HepG2 (cell line): Measurements from ENCODE around the gene DBNDD2. TPM values are rescaled to one million over a fixed set of nuclear protein-coding genes. Genes with fewer than 3 reads are reported as not detected.
A peak's percentile ranks its signal among the peaks of the same experiment; 100 is the strongest.

Source experiments
- ATAC-seq: fragments of 200-7000 bp; cut with Tn5 transposase; 3 replicates; pipeline ENCODE4 v1.9.1; 2020; ENCODE audit warnings: mild to moderate bottlenecking, moderate library complexity
- BruUV-seq: library from RNA; stranded (reverse); fragments of 400-500 nt; replicated peaks from 2 replicates; lab custom pipeline; 2021; lab: Mats Ljungman, UMichigan
- CTCF ChIA-PET: fragments of 300-600 bp; formaldehyde crosslinking; extraction: SDS; loops from one replicate; lab custom pipeline; 2021; ENCODE audit warnings: low total read pairs, inconsistent platforms, low intra/inter-chr PET ratio; lab: Yijun Ruan, JAX
- POLR2A ChIA-PET: fragments of 350-600 bp; sonication (Branson Sonifier 250); formaldehyde crosslinking; loops from one replicate; lab custom pipeline; 2020; ENCODE audit warnings: antibody characterized with exemption, inconsistent platforms; lab: Yijun Ruan, JAX
- DNase-seq: peaks from one replicate; pipeline ENCODE4 v3.0.0-alpha.2; 2015; ENCODE audit warnings: low spot score
- FAIRE-seq: peaks from 3 replicates; lab custom pipeline; 2011; peaks lifted over from hg19 to GRCh38; lab: Jason Lieb, UNC
- H2AFZ ChIP-seq: one replicate; pipeline ENCODE4 v1.6.1; 2011; ENCODE audit warnings: low read length, inconsistent platforms
- H3K27ac ChIP-seq: fragments of 300-600 bp; 3 replicates; pipeline ENCODE4 v1.8.0; 2011; ENCODE audit warnings: mixed run types, mild to moderate bottlenecking, mixed read lengths, low read length, inconsistent platforms; ENCODE audit not compliant: insufficient read depth; ENCODE audit errors: extremely low read length
- H3K27me3 ChIP-seq, 2 experiments: fragments of 200-600 bp in 1 of 2; 2 replicates in 1 of 2; 3 replicates in 1 of 2; pipeline versions ENCODE4 v1.6.0 to v1.8.0; 2011; ENCODE audit warnings: low read length in 2 of 2, mild to moderate bottlenecking in 2 of 2, moderate library complexity in 2 of 2, inconsistent platforms in 1 of 2; ENCODE audit not compliant: insufficient read depth in 2 of 2, control insufficient read depth in 1 of 2
- H3K36me3 ChIP-seq, 2 experiments: fragments of 200-600 bp in 1 of 2; replicated peaks in 1 of 2; 2 replicates in 1 of 2; 3 replicates in 1 of 2; pipeline versions ENCODE4 v1.5.1 to v1.8.0; 2011; ENCODE audit warnings: low read length in 2 of 2, inconsistent platforms in 1 of 2; ENCODE audit not compliant: insufficient read depth in 2 of 2, control insufficient read depth in 1 of 2
- H3K4me1 ChIP-seq: 2 replicates; pipeline ENCODE4 v1.5.1; 2012; ENCODE audit warnings: low read length, inconsistent platforms; ENCODE audit not compliant: insufficient read depth
- H3K4me2 ChIP-seq: 2 replicates; pipeline ENCODE4 v1.6.0; 2011; ENCODE audit warnings: low read depth, low read length, inconsistent platforms
- H3K4me3 ChIP-seq, 3 experiments: fragments of 200-600 bp in 1 of 3; sonication (generic), shearing (Covaris generic) in 1 of 3; replicated peaks in 1 of 3; 2 replicates each; pipeline ENCODE4 v1.5.1; 2011 to 2016; ENCODE audit warnings: low read length in 3 of 3, inconsistent platforms in 2 of 3, low read depth in 2 of 3, mild to moderate bottlenecking in 2 of 3, control low read depth in 1 of 3, mixed read lengths in 1 of 3; ENCODE audit not compliant: insufficient read depth in 1 of 3
- H3K79me2 ChIP-seq: one replicate; pipeline ENCODE4 v1.6.1; 2011; ENCODE audit warnings: low read length, inconsistent platforms; ENCODE audit not compliant: insufficient read depth
- H3K9ac ChIP-seq: 2 replicates; pipeline ENCODE4 v1.6.0; 2011; ENCODE audit warnings: mild to moderate bottlenecking, low read depth, low read length, inconsistent platforms; ENCODE audit not compliant: insufficient read depth
- H3K9me3 ChIP-seq: 2 replicates; pipeline ENCODE4 v1.5.1; 2012; ENCODE audit warnings: mild to moderate bottlenecking, low read length
- H4K20me1 ChIP-seq: 2 replicates; pipeline ENCODE4 v1.6.0; 2011; ENCODE audit warnings: inconsistent platforms, mild to moderate bottlenecking, low read length, moderate library complexity; ENCODE audit not compliant: insufficient read depth
- CBFB ChIP-seq: sonication (generic); formaldehyde crosslinking; IDR thresholded peaks from 2 replicates; pipeline ENCODE4 v1.4.0; 2020; ENCODE audit warnings: missing genetic modification reagents
- CREB1 ChIP-seq, 2 experiments: fragments of 450-650 bp in 1 of 2; IDR thresholded peaks; 2 replicates each; pipeline ENCODE4 v1.6.1; 2016 to 2017; ENCODE audit warnings: control low read depth in 1 of 2, mild to moderate bottlenecking in 1 of 2, missing compliant biosample characterization in 1 of 2, missing genetic modification characterization in 1 of 2
- CREM ChIP-seq, 2 experiments: sonication (generic) in 1 of 2; formaldehyde crosslinking in 1 of 2; IDR thresholded peaks; 2 replicates each; pipeline versions ENCODE4 v1.4.0 to v1.6.1; 2016 to 2020; ENCODE audit warnings: antibody characterized with exemption in 1 of 2, mild to moderate bottlenecking in 1 of 2, missing genetic modification reagents in 1 of 2
- GATA4 ChIP-seq: sonication (generic); IDR thresholded peaks from 2 replicates; pipeline ENCODE4 v1.6.1; 2016; ENCODE audit warnings: antibody characterized with exemption, low read depth, borderline replicate concordance
- MXI1 ChIP-seq: IDR thresholded peaks from 3 replicates; pipeline ENCODE4 v1.6.1; 2012; ENCODE audit warnings: low read depth, low read length, inconsistent platforms, borderline replicate concordance
- NR2F6 ChIP-seq, 2 experiments: IDR thresholded peaks; 2 replicates each; pipeline ENCODE4 v1.6.1; 2016; ENCODE audit warnings: antibody characterized with exemption in 1 of 2, mild to moderate bottlenecking in 1 of 2
- PHB2 ChIP-seq: fragments of 450-650 bp; IDR thresholded peaks from 2 replicates; pipeline ENCODE4 v1.6.1; 2018; ENCODE audit not compliant: partially characterized antibody
- RFXANK ChIP-seq: IDR thresholded peaks from 2 replicates; pipeline ENCODE4 v1.6.1; 2016
- SATB2 ChIP-seq: sonication (generic); formaldehyde crosslinking; IDR thresholded peaks from 2 replicates; pipeline ENCODE4 v1.5.0; 2020; ENCODE audit warnings: missing genetic modification reagents
- ZNF235 ChIP-seq: sonication (generic); formaldehyde crosslinking; IDR thresholded peaks from 2 replicates; pipeline ENCODE4 v1.8.1; 2023; ENCODE audit warnings: mild to moderate bottlenecking, missing genetic modification reagents, borderline replicate concordance
- ZNF558 ChIP-seq: sonication (generic); formaldehyde crosslinking; IDR thresholded peaks from 2 replicates; pipeline ENCODE4 v1.9.0; 2022; ENCODE audit warnings: mild to moderate bottlenecking, missing genetic modification reagents, borderline replicate concordance
- ZNF761 ChIP-seq: sonication (generic); formaldehyde crosslinking; conservative IDR thresholded peaks from 2 replicates; pipeline ENCODE4 v1.4.0; 2020; ENCODE audit warnings: mild to moderate bottlenecking, missing genetic modification reagents
- WGBS: methylation state at CpG from one replicate; pipeline ENCODE4 v1.1.6; 2017; ENCODE audit warnings: low lambda C conversion rate; 5-methylcytosine and 5-hydroxymethylcytosine counted together
- in situ Hi-C: cut with HindIII; loops from 2 replicates; pipeline ENCODE4 v1.10.0; 2017; ENCODE audit warnings: low pct_unique_long_range_greater_than_20kb; ENCODE audit not compliant: extremely low pct_ligation_motif_present
- intact Hi-C: fragments of 100-400 bp; cut with micrococcal nuclease; formaldehyde crosslinking; loops from one replicate; pipeline ENCODE4 v1.10.0; 2022; ENCODE audit not compliant: unreplicated experiment
- polyA plus RNA-seq, 8 experiments: library from polyadenylated mRNA; depleted of rRNA in 3 of 8; stranded (reverse) in 7 of 8; unstranded in 1 of 8; fragments of >200 nt; fragmentation: Illumina TruSeq in 4 of 8; extraction: Trizol in 4 of 8; gene quantifications; 2 replicates each; pipeline versions ENCODE4 v1.2.1 to v1.2.3, GENCODE V29; 2011 to 2016; ENCODE audit warnings: low read depth in 4 of 8, missing spikeins in 1 of 8, mixed read lengths in 1 of 8; ENCODE audit not compliant: insufficient read depth in 1 of 8
- total RNA-seq, 5 experiments: library from RNA; depleted of rRNA; stranded (reverse); fragments of >200 nt; fragmentation: Illumina TruSeq; extraction: Trizol; gene quantifications; 2 replicates each; pipeline ENCODE4 v1.2.3, GENCODE V29; 2016; ENCODE audit warnings: low read depth in 1 of 5
- TF ChIP-seq, protein P1 (sequence below): sonication (generic); formaldehyde crosslinking; IDR thresholded peaks from 2 replicates; pipeline ENCODE4 v1.5.0; 2020; ENCODE audit warnings: missing genetic modification reagents
- TF ChIP-seq, protein P2 (sequence below): sonication (generic); formaldehyde crosslinking; IDR thresholded peaks from 2 replicates; pipeline ENCODE4 v1.4.0; 2020; ENCODE audit warnings: missing genetic modification reagents

DBNDD2 gene
- total and polyA plus RNA-seq, 2 of the 13 experiments (the other 11 are each of a cell fraction or from before 2014, with no cell fraction given), result 16.7 to 47.6 TPM

DNA sequence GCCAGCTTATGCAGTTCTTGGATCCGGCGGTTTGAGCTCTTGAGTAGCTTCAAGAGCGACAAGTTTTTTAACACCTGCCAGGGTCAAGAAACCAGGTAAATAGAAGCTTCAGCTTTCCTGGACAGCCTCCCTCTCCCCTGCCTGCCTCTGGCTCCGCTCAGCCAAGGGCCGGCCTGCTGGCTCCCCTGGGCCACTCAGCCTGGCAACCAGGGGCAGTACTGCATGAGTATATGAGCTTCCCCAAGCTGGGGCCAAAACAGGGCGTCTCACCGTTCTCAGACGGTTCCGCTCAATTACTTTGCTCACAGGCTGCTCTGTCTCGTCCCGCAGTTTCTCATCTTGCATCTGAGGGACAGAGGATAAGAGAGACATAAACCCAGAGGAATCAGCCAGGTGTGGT is 30.8 kb upstream of the DBNDD2 start:
- ATAC-seq (no peak), DNase-seq (no peak), FAIRE-seq (no peak)
- POLR2A ChIA-PET, result interaction anchor here (1.0 to 5.5 kb wide), 2 partner anchors 14 to 60 kb away, joined by 4 to 51 read pairs; partner anchors contain the start of gene SYS1
- H3K36me3 ChIP-seq, result no peaks in the 10 kb centered on the region; a peak in 1 of 5 replicates
- no peaks in the 10 kb centered on the region for H4K20me1 ChIP-seq
- no peak for TF ChIP-seq MXI1
- TF ChIP-seq ZNF235 (CRISPR knock-in tag), result no peak
- no peak for TF ChIP-seq RFXANK (CRISPR knock-in tag)
- TF ChIP-seq GATA4, result no peak
- TF ChIP-seq CBFB (CRISPR knock-in tag), result no peak
- no peak for TF ChIP-seq SATB2 (CRISPR knock-in tag)
- TF ChIP-seq NR2F6 (IDR thresholded peaks at IDR 0.05), result no peak
- TF ChIP-seq NR2F6 (CRISPR knock-in tag; IDR thresholded peaks at IDR 0.05), result no peak
- no peak for TF ChIP-seq CREM (IDR thresholded peaks at IDR 0.05)
- no peak for TF ChIP-seq CREM (CRISPR knock-in tag; IDR thresholded peaks at IDR 0.05)
- TF ChIP-seq PHB2, result no peak
- no peaks in the 10 kb centered on the region for H3K27me3 ChIP-seq
- 88% methylated on average over 11 of the region's 11 CpGs for WGBS
- H3K27ac ChIP-seq, result no peak overlapping the region
- H3K9me3 ChIP-seq, result no peaks in the 10 kb centered on the region
- intact Hi-C loops (no loop called here), in situ Hi-C loops (no loop called here)
- no peak overlapping the region for H3K4me2 ChIP-seq
- H3K4me1 ChIP-seq, result peaks cover 8% of the 10 kb centered on the region
- CTCF ChIA-PET, result no interaction called here
- no peak overlapping the region for H3K4me3 ChIP-seq
- H3K79me2 ChIP-seq, result no peaks in the 10 kb centered on the region
- no peak overlapping the region for H2AFZ ChIP-seq
- BruUV-seq, result no TSS peak
- H3K9ac ChIP-seq, result no peak overlapping the region

DNA sequence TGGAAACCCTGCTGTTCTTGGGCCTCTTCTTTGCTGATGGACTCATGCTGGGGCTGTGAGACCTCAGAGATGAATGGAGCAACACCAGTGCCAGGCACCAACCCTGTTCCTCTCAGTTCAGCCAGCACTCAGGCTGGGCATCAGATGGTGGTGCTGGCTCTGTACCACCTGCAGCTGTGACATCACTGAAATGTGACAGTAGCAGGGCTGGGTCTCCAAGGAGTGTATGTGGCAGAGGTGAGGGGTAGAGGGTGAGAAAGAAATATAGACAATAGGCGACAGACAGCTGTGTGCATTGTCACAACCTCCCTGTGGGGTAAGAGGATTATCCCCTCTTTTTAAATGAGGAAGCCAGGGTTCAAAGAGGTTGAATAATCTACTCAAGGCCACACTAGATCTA is 29.9 kb upstream of the DBNDD2 start, which contains the start of gene TP53TG5:
TP53TG5 (minus strand) TSS at position 135 of the 400 bp plus-strand sequence; CDS start at position 46, 89 bp downstream.
- no peak for FAIRE-seq
- no peak within 1 kb of the TSS for H3K27ac ChIP-seq
- in situ Hi-C loops, result no loop called here
- H3K9me3 ChIP-seq, result no peaks in the 10 kb centered on the region
- no peak within 1 kb of the TSS for H3K9ac ChIP-seq
- H3K79me2 ChIP-seq, result no peaks in the 10 kb centered on the region
- peaks cover 7% of the 10 kb centered on the region for H3K4me1 ChIP-seq
- TF ChIP-seq ZNF761, result no peak
- peak; percentile 47; the same call in 1 of the 2 replicates for TF ChIP-seq CREB1 (IDR thresholded peaks at IDR 0.05)
- TF ChIP-seq CREB1 (CRISPR knock-in tag; IDR thresholded peaks at IDR 0.05), result no peak
- no peak for TF ChIP-seq ZNF558 (CRISPR knock-in tag)
- TF ChIP-seq, protein P1, sequence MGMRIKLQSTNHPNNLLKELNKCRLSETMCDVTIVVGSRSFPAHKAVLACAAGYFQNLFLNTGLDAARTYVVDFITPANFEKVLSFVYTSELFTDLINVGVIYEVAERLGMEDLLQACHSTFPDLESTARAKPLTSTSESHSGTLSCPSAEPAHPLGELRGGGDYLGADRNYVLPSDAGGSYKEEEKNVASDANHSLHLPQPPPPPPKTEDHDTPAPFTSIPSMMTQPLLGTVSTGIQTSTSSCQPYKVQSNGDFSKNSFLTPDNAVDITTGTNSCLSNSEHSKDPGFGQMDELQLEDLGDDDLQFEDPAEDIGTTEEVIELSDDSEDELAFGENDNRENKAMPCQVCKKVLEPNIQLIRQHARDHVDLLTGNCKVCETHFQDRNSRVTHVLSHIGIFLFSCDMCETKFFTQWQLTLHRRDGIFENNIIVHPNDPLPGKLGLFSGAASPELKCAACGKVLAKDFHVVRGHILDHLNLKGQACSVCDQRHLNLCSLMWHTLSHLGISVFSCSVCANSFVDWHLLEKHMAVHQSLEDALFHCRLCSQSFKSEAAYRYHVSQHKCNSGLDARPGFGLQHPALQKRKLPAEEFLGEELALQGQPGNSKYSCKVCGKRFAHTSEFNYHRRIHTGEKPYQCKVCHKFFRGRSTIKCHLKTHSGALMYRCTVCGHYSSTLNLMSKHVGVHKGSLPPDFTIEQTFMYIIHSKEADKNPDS (CRISPR knock-in tag), result no peak
- TF ChIP-seq, protein P2, sequence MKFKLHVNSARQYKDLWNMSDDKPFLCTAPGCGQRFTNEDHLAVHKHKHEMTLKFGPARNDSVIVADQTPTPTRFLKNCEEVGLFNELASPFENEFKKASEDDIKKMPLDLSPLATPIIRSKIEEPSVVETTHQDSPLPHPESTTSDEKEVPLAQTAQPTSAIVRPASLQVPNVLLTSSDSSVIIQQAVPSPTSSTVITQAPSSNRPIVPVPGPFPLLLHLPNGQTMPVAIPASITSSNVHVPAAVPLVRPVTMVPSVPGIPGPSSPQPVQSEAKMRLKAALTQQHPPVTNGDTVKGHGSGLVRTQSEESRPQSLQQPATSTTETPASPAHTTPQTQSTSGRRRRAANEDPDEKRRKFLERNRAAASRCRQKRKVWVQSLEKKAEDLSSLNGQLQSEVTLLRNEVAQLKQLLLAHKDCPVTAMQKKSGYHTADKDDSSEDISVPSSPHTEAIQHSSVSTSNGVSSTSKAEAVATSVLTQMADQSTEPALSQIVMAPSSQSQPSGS (CRISPR knock-in tag), result no peak
- TF ChIP-seq, all 625 proteins: peak for 1
- ATAC-seq (no peak), DNase-seq (no peak)
- POLR2A ChIA-PET, result no interaction called here
- BruUV-seq, result no TSS peak
- intact Hi-C loops, result no loop called here
- CTCF ChIA-PET, result no interaction called here
- Histone ChIP-seq H4K20me1 (no peaks in the 10 kb centered on the region), H3K36me3 (no peaks in the 10 kb centered on the region; a peak in 1 of 5 replicates), H2AFZ (no peak within 1 kb of the TSS), H3K27me3 (no peaks in the 10 kb centered on the region), H3K4me2 (no peak within 1 kb of the TSS), H3K4me3 (no peak within 1 kb of the TSS)
- WGBS, result 76% methylated on average over 1 of the region's 1 CpG
